ENCODE measurements around the gene ZEB1. TPM values are rescaled to one million over a fixed set of nuclear protein-coding genes. Genes with fewer than 3 reads are reported as not detected.
"Not testable (repeated sequence)": the region's sequence is repeated elsewhere in the genome, so short reads cannot be mapped to it uniquely, and the experiment has no call there.

Gene ZEB1
- total RNA-seq, 1 donor from 2014 or later: 67.3 TPM

DNA sequence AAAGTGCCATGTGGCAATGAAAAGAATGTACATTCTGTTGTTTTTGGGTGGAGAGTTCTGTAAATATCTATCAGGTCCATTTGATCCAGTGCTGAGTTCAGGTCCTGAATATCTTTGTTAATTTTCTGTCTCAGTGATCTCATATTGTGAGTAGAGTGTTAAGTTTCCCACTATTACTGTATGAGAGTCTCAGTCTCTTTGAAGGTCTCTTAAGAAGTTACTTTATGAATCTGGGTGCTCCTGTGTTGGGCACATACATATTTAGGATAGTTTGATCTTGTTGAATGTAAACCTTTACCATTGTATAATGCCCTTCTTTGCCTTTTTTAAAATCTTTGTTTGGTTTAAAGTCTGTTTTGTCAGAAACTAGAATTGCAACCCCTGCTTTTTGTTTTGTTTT lies 109.5 kb downstream of the ZEB1 start:
- not testable (repeated sequence) for H3K9me3 ChIP-seq (ENCODE audit: control insufficient read depth in 3 of 3, low read length in 3 of 3); H3K9ac ChIP-seq (ENCODE audit: low read depth in 1 of 3, low read length in 3 of 3); H3K4me3 ChIP-seq (ENCODE audit: low read length in 3 of 3); H3K27me3 ChIP-seq (ENCODE audit: control insufficient read depth in 3 of 3, insufficient read depth in 3 of 3, low read length in 3 of 3); H3K36me3 ChIP-seq (ENCODE audit: control insufficient read depth in 3 of 3, insufficient read depth in 3 of 3, low read length in 3 of 3); H3K27ac ChIP-seq (ENCODE audit: low read depth, low read length)
- H3K4me1 ChIP-seq (ENCODE audit: control insufficient read depth in 3 of 3, insufficient read depth in 3 of 3, low read length in 3 of 3): peaks cover 8 to 16% (median 9%) of the 10 kb centered on the region in 3 donors

DNA sequence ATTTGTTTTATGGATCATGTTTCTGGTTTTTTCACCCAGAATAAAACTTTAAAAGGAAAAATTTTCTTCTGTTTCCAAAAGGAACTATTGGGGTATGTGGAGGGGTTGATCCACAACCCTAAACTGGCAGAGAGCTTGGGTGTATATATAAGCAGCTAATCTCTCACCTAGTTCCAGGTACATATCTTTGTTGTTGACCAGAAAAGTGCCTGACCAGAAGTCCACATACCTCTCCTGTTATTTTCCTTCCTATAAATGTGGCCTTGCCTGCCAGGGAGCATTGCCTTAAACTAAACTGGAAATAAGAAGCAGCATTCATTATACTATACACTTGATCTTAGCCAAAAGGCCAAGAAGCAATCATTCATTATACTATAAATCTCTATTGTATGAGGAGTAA lies 112.0 kb downstream of the ZEB1 start:
- Histone ChIP-seq H3K36me3 (ENCODE audit: control insufficient read depth in 3 of 3, insufficient read depth in 3 of 3, low read length in 3 of 3) (no peaks in the 10 kb centered on the region), H3K27me3 (ENCODE audit: control insufficient read depth in 3 of 3, insufficient read depth in 3 of 3, low read length in 3 of 3) (no peaks in the 10 kb centered on the region)

DNA sequence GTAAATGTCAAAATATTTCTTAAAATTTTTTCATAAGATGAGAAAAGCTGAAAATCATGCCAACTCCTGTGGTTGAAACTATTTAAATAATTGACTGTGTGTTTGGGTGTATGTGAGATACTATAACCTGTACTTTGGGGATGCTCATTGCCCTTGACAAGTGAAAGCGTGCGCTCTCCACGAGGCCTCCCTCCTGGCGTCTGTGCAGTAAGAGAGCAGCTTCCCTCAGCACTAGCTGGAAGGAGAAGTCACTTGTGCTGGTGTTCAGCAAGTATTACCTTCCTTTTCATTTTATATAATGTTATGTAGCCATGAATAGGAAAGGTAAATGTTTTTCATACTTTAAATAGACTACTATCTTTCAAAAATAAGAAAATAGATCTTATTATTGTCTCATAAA lies 118.9 kb downstream of the ZEB1 start:
- H3K4me1 ChIP-seq (ENCODE audit: control insufficient read depth in 3 of 3, insufficient read depth in 3 of 3, low read length in 3 of 3): peaks cover 0 to 3% (median 3%) of the 10 kb centered on the region in 3 donors
- no peak overlapping the region for H3K9ac ChIP-seq (ENCODE audit: low read depth in 1 of 3, low read length in 3 of 3)
- H3K4me3 ChIP-seq (ENCODE audit: low read length in 3 of 3): no peak overlapping the region
- no peak overlapping the region for H3K27ac ChIP-seq (ENCODE audit: low read depth, low read length)
- H3K27me3 ChIP-seq (ENCODE audit: control insufficient read depth in 3 of 3, insufficient read depth in 3 of 3, low read length in 3 of 3): no peaks in the 10 kb centered on the region
- no peaks in the 10 kb centered on the region for H3K9me3 ChIP-seq (ENCODE audit: control insufficient read depth in 3 of 3, low read length in 3 of 3)
- H3K36me3 ChIP-seq (ENCODE audit: control insufficient read depth in 3 of 3, insufficient read depth in 3 of 3, low read length in 3 of 3): no peaks in the 10 kb centered on the region

More for the DNA sequence above, 112.0 kb downstream of the ZEB1 start:
- Histone ChIP-seq H3K9me3 (ENCODE audit: control insufficient read depth in 3 of 3, low read length in 3 of 3) (no peaks in the 10 kb centered on the region), H3K9ac (ENCODE audit: low read depth in 1 of 3, low read length in 3 of 3) (no peak overlapping the region), H3K4me3 (ENCODE audit: low read length in 3 of 3) (no peak overlapping the region), H3K27ac (ENCODE audit: low read depth, low read length) (no peak overlapping the region), H3K4me1 (ENCODE audit: control insufficient read depth in 3 of 3, insufficient read depth in 3 of 3, low read length in 3 of 3) (peaks cover 4 to 10% (median 6%) of the 10 kb centered on the region in 3 donors)

DNA sequence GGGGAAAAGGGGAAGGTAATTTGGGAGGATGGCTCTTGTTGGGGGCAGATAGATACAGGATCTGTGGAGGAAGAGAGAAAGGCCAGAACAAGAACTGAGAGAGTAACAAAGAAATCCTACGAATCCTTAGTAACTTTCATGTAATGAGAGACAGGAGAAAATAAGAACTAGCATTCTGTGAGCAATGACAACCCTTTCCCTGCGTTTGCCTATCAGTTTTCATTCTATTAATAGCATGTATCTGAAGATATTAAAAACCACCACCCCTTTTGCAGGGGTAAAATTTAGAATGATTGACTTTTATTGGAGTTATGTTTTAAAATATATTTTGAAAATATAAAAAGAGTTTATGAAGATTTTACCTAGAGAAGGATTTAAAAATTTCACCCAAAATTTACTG lies 132.8 kb downstream of the ZEB1 start:
- peak overlapping the region; percentile 52 for H3K27ac ChIP-seq (ENCODE audit: low read depth, low read length)
- H3K9ac ChIP-seq (ENCODE audit: low read depth in 1 of 3, low read length in 3 of 3): peak overlapping the region; percentile 0 to 51 (median 48)
- peak overlapping the region in 2 of 3 donors; percentile 44 to 52 for H3K4me3 ChIP-seq (ENCODE audit: low read length in 3 of 3)
- H3K36me3 ChIP-seq (ENCODE audit: control insufficient read depth in 3 of 3, insufficient read depth in 3 of 3, low read length in 3 of 3): no peaks in the 10 kb centered on the region
- H3K9me3 ChIP-seq (ENCODE audit: control insufficient read depth in 3 of 3, low read length in 3 of 3): no peaks in the 10 kb centered on the region
- no peaks in the 10 kb centered on the region for H3K27me3 ChIP-seq (ENCODE audit: control insufficient read depth in 3 of 3, insufficient read depth in 3 of 3, low read length in 3 of 3)
- H3K4me1 ChIP-seq (ENCODE audit: control insufficient read depth in 3 of 3, insufficient read depth in 3 of 3, low read length in 3 of 3): peaks cover 0 to 8% (median 5%) of the 10 kb centered on the region in 3 donors

DNA sequence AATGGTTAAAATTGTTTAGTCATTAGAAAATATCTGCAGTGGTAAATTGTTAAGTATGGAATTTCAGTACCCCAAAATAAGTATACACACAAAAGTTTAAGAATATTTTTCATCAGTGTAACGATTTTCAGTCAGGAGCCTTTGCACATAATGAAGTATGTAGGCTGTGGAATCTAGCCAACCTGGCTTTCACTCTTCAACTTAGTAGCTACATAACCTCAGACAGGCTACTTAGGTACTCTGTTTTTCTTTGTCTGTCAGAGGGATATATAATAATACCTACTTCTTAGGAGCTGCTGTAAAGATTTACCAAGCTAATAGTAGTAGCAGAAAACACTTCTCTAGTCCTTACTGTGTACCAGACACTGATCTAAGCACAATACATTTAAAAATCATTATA lies 137.5 kb downstream of the ZEB1 start:
- no peak overlapping the region for H3K27ac ChIP-seq (ENCODE audit: low read depth, low read length)
- H3K27me3 ChIP-seq (ENCODE audit: control insufficient read depth in 3 of 3, insufficient read depth in 3 of 3, low read length in 3 of 3): no peaks in the 10 kb centered on the region
- no peaks in the 10 kb centered on the region for H3K9me3 ChIP-seq (ENCODE audit: control insufficient read depth in 3 of 3, low read length in 3 of 3)
- H3K4me1 ChIP-seq (ENCODE audit: control insufficient read depth in 3 of 3, insufficient read depth in 3 of 3, low read length in 3 of 3): peaks cover 7 to 21% (median 15%) of the 10 kb centered on the region in 3 donors
- H3K9ac ChIP-seq (ENCODE audit: low read depth in 1 of 3, low read length in 3 of 3): no peak overlapping the region
- peaks cover 0 to 4% (median 0%) of the 10 kb centered on the region in 3 donors for H3K36me3 ChIP-seq (ENCODE audit: control insufficient read depth in 3 of 3, insufficient read depth in 3 of 3, low read length in 3 of 3)
- no peak overlapping the region for H3K4me3 ChIP-seq (ENCODE audit: low read length in 3 of 3)

DNA sequence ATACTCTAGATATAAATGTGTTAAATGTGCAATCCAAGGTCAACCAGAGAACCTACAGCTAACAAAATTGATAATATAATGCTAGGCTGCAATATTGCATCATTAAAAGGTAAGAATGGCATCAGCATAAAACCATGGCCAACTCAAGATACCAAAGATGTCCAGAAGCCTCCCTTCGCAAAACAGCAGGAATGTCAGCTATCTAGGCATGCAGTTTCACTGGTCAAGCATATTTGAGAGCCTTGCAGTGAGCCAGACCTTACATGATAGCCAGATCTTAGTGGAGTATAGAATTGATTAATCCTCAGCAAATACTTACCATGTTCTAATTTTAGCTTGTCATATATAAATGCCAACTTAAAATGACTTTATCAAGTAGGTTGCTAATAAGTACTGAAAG lies 138.8 kb downstream of the ZEB1 start:
- H3K9me3 ChIP-seq (ENCODE audit: control insufficient read depth in 3 of 3, low read length in 3 of 3): no peaks in the 10 kb centered on the region
- no peak overlapping the region for H3K4me3 ChIP-seq (ENCODE audit: low read length in 3 of 3)
- peaks cover 0 to 7% (median 4%) of the 10 kb centered on the region in 3 donors for H3K36me3 ChIP-seq (ENCODE audit: control insufficient read depth in 3 of 3, insufficient read depth in 3 of 3, low read length in 3 of 3)
- no peaks in the 10 kb centered on the region for H3K27me3 ChIP-seq (ENCODE audit: control insufficient read depth in 3 of 3, insufficient read depth in 3 of 3, low read length in 3 of 3)
- peaks cover 7 to 15% (median 15%) of the 10 kb centered on the region in 3 donors for H3K4me1 ChIP-seq (ENCODE audit: control insufficient read depth in 3 of 3, insufficient read depth in 3 of 3, low read length in 3 of 3)
- H3K9ac ChIP-seq (ENCODE audit: low read depth in 1 of 3, low read length in 3 of 3): no peak overlapping the region
- no peak overlapping the region for H3K27ac ChIP-seq (ENCODE audit: low read depth, low read length)

DNA sequence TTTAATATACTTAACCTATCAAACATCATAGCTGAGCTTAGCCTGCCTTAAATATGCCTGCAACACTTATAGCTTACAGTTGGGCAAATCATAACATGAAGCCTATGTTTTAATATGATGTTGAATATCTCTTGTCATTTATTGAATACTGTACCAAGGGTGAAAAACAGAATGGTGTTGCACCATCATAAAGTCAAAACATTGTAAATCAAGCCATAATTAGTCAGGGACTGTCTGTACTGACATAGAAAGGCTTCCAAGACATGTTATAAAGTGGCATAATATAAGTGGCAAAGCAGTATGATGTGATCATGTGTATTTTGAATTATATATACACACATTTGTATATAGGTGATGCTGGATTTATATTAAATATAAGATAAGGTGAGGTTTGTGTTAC lies 140.0 kb downstream of the ZEB1 start:
- no peaks in the 10 kb centered on the region for H3K27me3 ChIP-seq (ENCODE audit: control insufficient read depth in 3 of 3, insufficient read depth in 3 of 3, low read length in 3 of 3)
- H3K9me3 ChIP-seq (ENCODE audit: control insufficient read depth in 3 of 3, low read length in 3 of 3): no peaks in the 10 kb centered on the region
- H3K4me3 ChIP-seq (ENCODE audit: low read length in 3 of 3): no peak overlapping the region
- peaks cover 0 to 14% (median 9%) of the 10 kb centered on the region in 3 donors for H3K36me3 ChIP-seq (ENCODE audit: control insufficient read depth in 3 of 3, insufficient read depth in 3 of 3, low read length in 3 of 3)
- peaks cover 7 to 15% (median 13%) of the 10 kb centered on the region in 3 donors for H3K4me1 ChIP-seq (ENCODE audit: control insufficient read depth in 3 of 3, insufficient read depth in 3 of 3, low read length in 3 of 3)
- no peak overlapping the region for H3K9ac ChIP-seq (ENCODE audit: low read depth in 1 of 3, low read length in 3 of 3)
- H3K27ac ChIP-seq (ENCODE audit: low read depth, low read length): no peak overlapping the region

DNA sequence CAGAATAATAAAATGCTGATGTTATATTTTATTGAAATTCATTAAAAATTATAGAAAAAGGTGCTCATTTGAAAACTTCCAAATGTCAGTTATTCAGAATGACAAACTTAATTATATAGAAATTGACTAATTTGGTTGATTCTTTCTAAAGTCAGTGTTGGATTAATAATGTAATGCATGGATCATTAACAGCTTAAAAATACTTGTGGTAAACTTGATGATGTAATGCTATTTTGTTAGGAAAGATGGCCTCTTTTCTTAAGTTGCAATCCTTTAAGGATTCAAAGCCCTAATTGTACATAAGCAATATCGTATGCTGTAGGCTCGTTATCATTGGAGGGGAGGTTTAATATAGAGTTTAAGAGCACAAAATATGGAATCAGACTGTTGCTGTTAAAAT lies 141.2 kb downstream of the ZEB1 start:
- peaks cover 7 to 15% (median 13%) of the 10 kb centered on the region in 3 donors for H3K4me1 ChIP-seq (ENCODE audit: control insufficient read depth in 3 of 3, insufficient read depth in 3 of 3, low read length in 3 of 3)
- no peak overlapping the region for H3K9ac ChIP-seq (ENCODE audit: low read depth in 1 of 3, low read length in 3 of 3)
- H3K27ac ChIP-seq (ENCODE audit: low read depth, low read length): no peak overlapping the region
- no peak overlapping the region for H3K4me3 ChIP-seq (ENCODE audit: low read length in 3 of 3)
- H3K36me3 ChIP-seq (ENCODE audit: control insufficient read depth in 3 of 3, insufficient read depth in 3 of 3, low read length in 3 of 3): peaks cover 6 to 18% (median 13%) of the 10 kb centered on the region in 3 donors
- H3K27me3 ChIP-seq (ENCODE audit: control insufficient read depth in 3 of 3, insufficient read depth in 3 of 3, low read length in 3 of 3): no peaks in the 10 kb centered on the region
- H3K9me3 ChIP-seq (ENCODE audit: control insufficient read depth in 3 of 3, low read length in 3 of 3): peaks cover 0 to 3% (median 0%) of the 10 kb centered on the region in 3 donors

- peaks cover 0 to 4% (median 3%) of the 10 kb centered on the region in 3 donors for H3K4me1 ChIP-seq (ENCODE audit: control insufficient read depth in 3 of 3, insufficient read depth in 3 of 3, low read length in 3 of 3)
- peaks cover 23 to 40% (median 26%) of the 10 kb centered on the region in 3 donors for H3K36me3 ChIP-seq (ENCODE audit: control insufficient read depth in 3 of 3, insufficient read depth in 3 of 3, low read length in 3 of 3)
- H3K27ac ChIP-seq (ENCODE audit: low read depth, low read length): no peak overlapping the region
- H3K4me3 ChIP-seq (ENCODE audit: low read length in 3 of 3): no peak overlapping the region
- H3K27me3 ChIP-seq (ENCODE audit: control insufficient read depth in 3 of 3, insufficient read depth in 3 of 3, low read length in 3 of 3): no peaks in the 10 kb centered on the region
- peaks cover 0 to 3% (median 0%) of the 10 kb centered on the region in 3 donors for H3K9me3 ChIP-seq (ENCODE audit: control insufficient read depth in 3 of 3, low read length in 3 of 3)
- no peak overlapping the region for H3K9ac ChIP-seq (ENCODE audit: low read depth in 1 of 3, low read length in 3 of 3)
These were observed 145.5 kb downstream of the ZEB1 start for GRCh38 chr10:31464552-31464951.

- no peak overlapping the region for H3K9ac ChIP-seq (ENCODE audit: low read depth in 1 of 3, low read length in 3 of 3)
- no peaks in the 10 kb centered on the region for H3K4me1 ChIP-seq (ENCODE audit: control insufficient read depth in 3 of 3, insufficient read depth in 3 of 3, low read length in 3 of 3)
- peaks cover 20 to 40% (median 26%) of the 10 kb centered on the region in 3 donors for H3K36me3 ChIP-seq (ENCODE audit: control insufficient read depth in 3 of 3, insufficient read depth in 3 of 3, low read length in 3 of 3)
These were observed 147.3 kb downstream of the ZEB1 start for GRCh38 chr10:31466313-31466712.

More at GRCh38 chr10:31466313-31466712, 147.3 kb downstream of the ZEB1 start:
- no peak overlapping the region for H3K4me3 ChIP-seq (ENCODE audit: low read length in 3 of 3)
- H3K27me3 ChIP-seq (ENCODE audit: control insufficient read depth in 3 of 3, insufficient read depth in 3 of 3, low read length in 3 of 3): no peaks in the 10 kb centered on the region
- H3K9me3 ChIP-seq (ENCODE audit: control insufficient read depth in 3 of 3, low read length in 3 of 3): peaks cover 0 to 3% (median 0%) of the 10 kb centered on the region in 3 donors
- H3K27ac ChIP-seq (ENCODE audit: low read depth, low read length): no peak overlapping the region

All from skeletal muscle tissue (tissue), 4 donors.